ENCODE data around the gene OLIG2.

GRCh38 chr21:33025489-33026442 is at the start of gene OLIG2:
- TF ChIP-seq CTCF (IDR thresholded peaks at IDR 0.05) (no peak), POLR2A (IDR thresholded peaks at IDR 0.05; ENCODE audit: low read depth) (no peak), EP300 (IDR thresholded peaks at IDR 0.05) (no peak)
